Measurements from ENCODE around the gene FOXC1.

Gene FOXC1

DNA sequence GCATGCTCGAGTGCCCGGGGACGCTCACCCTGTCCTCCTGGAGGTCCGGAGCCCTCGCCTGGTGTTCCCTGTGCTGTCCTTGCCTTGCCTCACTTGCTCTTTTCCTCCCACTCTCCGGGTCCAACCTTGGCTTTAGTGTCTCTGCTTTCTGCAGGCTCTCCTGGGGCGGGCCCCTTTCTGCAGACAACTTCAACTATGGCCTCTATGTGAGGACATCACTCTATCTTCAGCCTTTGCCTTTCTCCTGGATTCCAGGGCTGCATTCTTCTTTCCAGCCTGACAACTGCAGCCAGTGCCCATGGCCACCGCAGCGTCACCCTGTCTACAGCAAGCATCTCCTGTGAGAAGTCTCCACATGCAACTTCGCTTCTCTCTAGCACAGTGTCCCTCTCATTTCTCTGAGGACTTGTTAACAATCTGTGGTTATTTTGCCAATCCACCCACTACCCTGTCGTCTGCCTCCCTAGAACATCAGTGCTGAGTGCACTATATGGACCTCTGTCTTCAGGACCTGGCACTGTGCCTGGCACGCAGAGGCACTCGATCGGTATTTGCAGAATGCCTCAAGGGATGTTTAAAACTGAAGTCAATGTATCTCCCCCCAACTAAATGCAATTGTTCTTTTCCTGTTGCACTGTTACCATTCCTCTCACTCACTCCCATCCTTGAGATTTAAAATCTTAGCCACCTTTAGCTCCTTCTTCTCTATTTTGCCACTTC, 35.9 kb downstream of the FOXC1 start:
- DNase-seq = no peak

DNA sequence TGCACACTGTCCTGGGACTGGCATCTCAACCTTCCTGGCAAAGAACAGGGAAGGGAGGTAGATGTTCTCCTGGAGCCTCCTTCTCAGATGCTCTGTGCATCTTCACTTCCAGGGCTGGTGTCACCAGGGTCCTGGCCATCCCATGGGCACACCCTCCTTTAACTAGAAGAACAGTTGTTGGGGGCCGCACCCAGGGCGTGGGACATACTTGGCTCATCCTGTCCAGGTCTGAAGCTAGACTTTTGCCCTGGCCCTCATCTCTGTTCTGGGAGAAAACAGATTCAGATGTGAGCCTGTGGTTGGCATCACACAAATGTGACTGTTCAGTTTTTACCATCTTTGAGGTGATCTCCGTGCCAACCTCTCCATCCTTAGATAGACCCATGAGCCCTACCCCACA, 41.6 kb downstream of the FOXC1 start:
- no peak for DNase-seq

DNA sequence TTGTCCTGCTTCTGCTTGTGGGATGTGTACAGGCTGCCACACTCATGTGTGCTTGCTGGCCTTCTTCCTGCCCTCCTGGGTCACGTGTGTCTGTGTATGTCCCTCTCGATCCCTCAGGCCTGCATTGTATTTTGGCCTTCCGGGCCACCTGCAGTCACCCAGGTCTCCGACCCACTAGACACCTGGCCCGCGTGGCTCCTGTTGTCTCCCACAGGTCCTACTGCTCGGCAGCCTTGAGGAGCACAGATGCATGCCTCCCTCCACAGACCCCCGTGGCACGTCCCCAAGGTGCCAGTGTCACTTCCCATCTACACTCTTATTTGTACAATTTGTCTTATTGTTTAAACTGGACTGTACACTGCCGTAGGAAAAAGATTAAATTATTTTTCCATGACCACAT, 43.1 kb downstream of the FOXC1 start:
- DNase-seq = no peak

DNA sequence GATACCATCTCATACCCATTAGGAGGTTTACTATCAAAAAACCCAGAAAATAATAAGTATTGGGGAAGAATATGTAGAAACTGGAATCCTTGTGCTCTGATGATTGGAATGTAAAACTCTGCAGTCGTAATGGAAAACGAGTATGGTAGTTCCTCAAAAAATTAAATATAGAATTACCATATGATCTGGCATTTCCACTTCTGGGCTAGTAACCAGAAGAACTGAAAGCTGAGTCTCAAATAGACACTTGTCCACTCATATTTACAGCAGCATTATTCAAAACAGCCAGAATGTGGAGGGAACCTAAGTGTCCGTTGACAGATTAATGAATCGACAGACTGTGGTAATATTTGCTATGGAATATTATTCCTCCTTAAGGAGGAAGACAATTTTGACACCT, 44.3 kb downstream of the FOXC1 start:
- DNase-seq = no peak

DNA sequence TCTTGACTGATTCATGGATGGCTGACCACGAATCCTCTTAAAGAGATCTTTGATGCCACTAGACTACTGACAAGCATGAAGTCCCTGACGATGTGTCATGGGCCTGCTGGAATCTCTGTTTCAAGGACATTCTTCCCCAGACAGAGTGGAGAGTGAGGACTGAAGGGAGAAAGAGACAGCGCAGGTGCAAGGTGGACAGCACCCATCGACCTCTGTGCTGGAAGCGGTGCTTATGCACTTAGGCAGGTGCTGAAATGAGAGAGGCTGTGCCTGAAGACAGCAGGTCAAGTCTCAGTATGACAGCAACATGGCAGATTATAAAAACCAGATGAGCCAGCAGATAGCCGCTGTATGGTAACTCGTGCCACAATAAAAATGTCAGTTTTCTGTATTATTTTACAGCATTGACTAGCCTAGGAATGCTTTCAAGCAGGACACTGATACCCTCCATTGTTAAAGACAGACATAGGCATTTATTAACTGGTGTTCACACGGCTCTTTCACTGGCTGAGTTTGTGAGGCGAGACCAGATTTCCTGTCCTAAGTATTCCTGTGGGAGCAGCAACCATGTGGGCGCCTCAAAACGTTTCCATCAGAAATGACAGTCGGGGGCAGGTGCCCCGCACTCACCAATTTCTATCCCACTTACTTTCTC, 47.5 kb downstream of the FOXC1 start:
- no peak for DNase-seq

DNA sequence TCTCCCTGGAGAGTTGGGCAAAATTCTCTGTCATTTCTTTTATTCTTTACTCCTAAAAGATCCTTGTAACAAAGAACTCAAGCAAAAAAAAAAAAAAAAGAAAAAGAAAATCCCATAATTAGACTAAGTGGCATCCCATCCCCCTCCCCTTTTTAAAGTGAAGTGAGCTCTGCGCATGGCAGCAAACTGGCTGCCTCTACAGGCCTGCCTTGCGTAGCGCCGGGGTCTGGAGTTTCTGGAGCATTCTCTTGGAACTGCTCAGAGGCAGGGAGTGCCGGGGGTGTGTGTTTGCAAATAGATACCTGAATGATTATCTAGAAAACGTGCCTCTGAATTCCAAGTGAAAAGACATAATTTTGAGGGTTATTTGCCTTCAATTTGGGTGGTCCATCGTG, 48.1 kb downstream of the FOXC1 start:
- DNase-seq = no peak

DNA sequence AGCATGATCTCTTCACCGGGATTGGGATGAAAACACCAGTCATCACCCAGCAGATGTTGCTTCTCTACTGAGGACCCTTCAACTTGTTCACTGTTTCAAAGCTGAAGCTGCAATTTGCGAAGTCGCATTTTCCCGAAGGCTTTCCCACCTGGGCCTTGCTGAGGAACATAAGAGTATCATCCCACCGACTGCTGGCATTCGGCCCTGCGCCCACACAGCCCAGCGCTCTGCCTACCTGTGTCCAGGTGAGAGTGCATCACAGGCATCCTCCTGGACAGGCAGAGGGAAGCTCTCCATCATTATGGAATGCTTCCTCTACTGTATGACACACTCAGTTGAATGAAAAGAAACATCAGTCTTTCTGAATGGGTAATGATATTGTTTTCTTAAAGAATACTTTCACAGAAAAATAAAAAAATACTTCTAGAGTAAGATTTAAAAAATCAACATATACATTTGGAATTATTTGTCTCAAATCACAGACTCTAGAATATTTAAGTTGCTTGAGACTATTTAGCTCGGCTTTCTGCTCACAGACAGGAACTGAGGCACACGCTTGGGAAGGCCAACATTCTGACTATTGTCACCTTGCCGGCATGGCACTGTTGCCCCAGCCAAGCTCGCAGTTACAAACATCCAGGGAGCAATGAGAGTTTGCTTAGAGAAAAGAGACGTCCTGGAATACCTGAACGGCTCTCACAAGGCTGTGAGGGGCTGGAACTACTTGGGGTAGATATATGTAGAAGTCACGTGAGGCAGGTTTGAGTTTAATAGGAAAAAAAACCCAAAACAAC, 48.7 kb downstream of the FOXC1 start:
- DNase-seq = no peak

DNA sequence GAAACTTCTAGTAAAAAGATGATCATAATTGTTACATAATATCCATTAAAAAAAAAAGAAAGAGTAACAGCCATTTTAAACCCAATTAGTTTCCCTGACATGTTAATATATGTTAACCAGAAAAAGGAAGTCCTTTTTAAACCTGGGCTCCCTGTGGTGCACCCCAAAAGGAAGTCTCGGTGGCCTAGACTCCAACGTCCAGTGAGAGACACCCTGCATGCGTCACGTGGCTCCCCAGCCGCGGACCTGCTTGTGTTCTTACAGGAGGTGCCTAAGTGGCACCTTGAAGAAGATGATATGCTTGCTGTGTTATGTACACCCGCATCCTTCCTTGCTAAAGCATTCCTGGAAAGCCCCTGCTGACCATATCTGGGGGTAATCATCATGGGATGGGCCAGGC, 50.1 kb downstream of the FOXC1 start:
- DNase-seq = no peak

DNA sequence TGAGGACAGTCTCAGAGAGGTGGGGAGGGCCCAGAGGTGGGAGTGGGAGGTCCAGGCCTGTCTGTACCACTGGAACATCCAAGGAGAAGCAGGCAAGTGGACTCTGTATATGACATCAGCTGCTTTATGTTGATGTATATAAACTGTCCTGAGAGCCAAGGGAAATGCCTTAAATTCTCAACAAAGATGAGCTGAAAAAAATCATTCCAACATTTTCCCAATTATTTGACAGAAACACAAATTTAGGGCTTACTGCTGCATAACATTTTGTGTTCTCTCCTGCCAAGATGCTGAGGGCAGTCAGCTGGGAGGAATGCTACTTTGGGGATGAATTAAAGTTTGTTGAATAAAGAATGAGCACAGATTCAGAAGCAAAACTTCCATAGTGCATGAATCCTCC, 52.8 kb downstream of the FOXC1 start:
- no peak for DNase-seq

All from hippocampal formation (tissue), 2 donors.